SK-N-SH (cell line): ENCODE results near the gene PIK3R5. TPM values are rescaled to one million over a fixed set of nuclear protein-coding genes. Genes with fewer than 3 reads are reported as not detected.

ENCODE experiments used
- CTCF ChIA-PET: fragments of 300-600, 350-600 bp; formaldehyde crosslinking; extraction: SDS; loops from one replicate; lab custom pipeline; 2021; lab: Yijun Ruan, JAX
- POLR2A ChIA-PET: fragments of 350-600 bp; sonication (Branson Sonifier 250); formaldehyde crosslinking; extraction: SDS; loops from one replicate; lab custom pipeline; 2020; ENCODE audit warnings: antibody characterized with exemption, inconsistent platforms; lab: Yijun Ruan, JAX
- DNase-seq: peaks from one replicate; pipeline ENCODE4 v3.0.0; 2012
- H2AFZ ChIP-seq: fragments of 200-600 bp; sonication (generic); 2 replicates; pipeline ENCODE4 v1.8.1; 2016; ENCODE audit warnings: antibody characterized with exemption, mild to moderate bottlenecking, low read depth
- H3F3A ChIP-seq: fragments of 200-600 bp; sonication (generic); replicated peaks from 2 replicates; pipeline ENCODE3; 2016; ENCODE audit warnings: antibody characterized with exemption, mild to moderate bottlenecking; ENCODE audit not compliant: insufficient read depth
- H3K27ac ChIP-seq, 2 experiments: fragments of 200-500 bp in 1 of 2; fragments of 200-600 bp in 1 of 2; sonication (Bioruptor generic) in 1 of 2; sonication (generic), shearing (Covaris generic) in 1 of 2; 2 replicates each; pipeline versions ENCODE4 v1.5.1 to v1.6.1; 2014 to 2016; ENCODE audit warnings: low read depth in 2 of 2, inconsistent platforms in 1 of 2, low read length in 1 of 2, mild to moderate bottlenecking in 1 of 2, mixed read lengths in 1 of 2
- H3K27me3 ChIP-seq: fragments of 200-600 bp; sonication (generic), shearing (Covaris generic); 2 replicates; pipeline ENCODE4 v1.6.1; 2016; ENCODE audit warnings: mixed run types; ENCODE audit not compliant: insufficient read depth
- H3K36me3 ChIP-seq, 2 experiments: fragments of 200-500 bp in 1 of 2; fragments of 200-600 bp in 1 of 2; sonication (Bioruptor generic) in 1 of 2; sonication (generic) in 1 of 2; replicated peaks in 1 of 2; 2 replicates each; pipeline versions ENCODE3 to v1.5.1; 2014 to 2016; ENCODE audit warnings: low read length in 1 of 2, mild to moderate bottlenecking in 1 of 2; ENCODE audit not compliant: insufficient read depth in 2 of 2, control insufficient read depth in 1 of 2
- H3K4me1 ChIP-seq, 2 experiments: fragments of 200-500 bp in 1 of 2; fragments of 200-600 bp in 1 of 2; sonication (Bioruptor generic) in 1 of 2; sonication (generic), shearing (Covaris generic) in 1 of 2; 2 replicates each; pipeline versions ENCODE4 v1.5.1 to v1.6.1; 2014 to 2016; ENCODE audit warnings: low read depth in 1 of 2, low read length in 1 of 2, mixed run types in 1 of 2; ENCODE audit not compliant: insufficient read depth in 2 of 2, control insufficient read depth in 1 of 2
- H3K4me2 ChIP-seq: fragments of 200-600 bp; sonication (generic), shearing (Covaris generic); 2 replicates; pipeline ENCODE4 v1.6.1; 2017; ENCODE audit warnings: mixed run types
- H3K4me3 ChIP-seq, 2 experiments: fragments of 200-500 bp in 1 of 2; fragments of 200-600 bp in 1 of 2; sonication (Bioruptor generic) in 1 of 2; sonication (generic), shearing (Covaris generic) in 1 of 2; 2 replicates each; pipeline versions ENCODE4 v1.5.1 to v1.8.1; 2014 to 2016; ENCODE audit warnings: low read depth in 2 of 2, inconsistent platforms in 1 of 2, low read length in 1 of 2, mild to moderate bottlenecking in 1 of 2, mixed read lengths in 1 of 2, moderate library complexity in 1 of 2
- H3K79me2 ChIP-seq: fragments of 200-600 bp; sonication (generic); 2 replicates; pipeline ENCODE4 v1.8.1; 2017; ENCODE audit warnings: mild to moderate bottlenecking; ENCODE audit not compliant: insufficient read depth
- H3K9ac ChIP-seq: fragments of 200-600 bp; sonication (generic); 2 replicates; pipeline ENCODE4 v1.6.1; 2017; ENCODE audit warnings: mixed run types
- H3K9me2 ChIP-seq: fragments of 200-600 bp; sonication (generic); 2 replicates; pipeline ENCODE4 v1.6.1; 2017; ENCODE audit warnings: mixed run types
- H3K9me3 ChIP-seq: fragments of 200-600 bp; sonication (generic); 2 replicates; pipeline ENCODE4 v1.6.1; 2017; ENCODE audit warnings: mixed run types, mild to moderate bottlenecking, moderate library complexity
- H4K20me1 ChIP-seq: fragments of 200-600 bp; sonication (generic); 2 replicates; pipeline ENCODE4 v1.6.1; 2017; ENCODE audit warnings: mild to moderate bottlenecking, mixed run types; ENCODE audit not compliant: insufficient read depth
- CHD2 ChIP-seq: fragments of 150-350 bp; IDR thresholded peaks from 2 replicates; pipeline ENCODE4 v1.6.1; 2018; ENCODE audit warnings: low read length; ENCODE audit not compliant: partially characterized antibody
- ELF1 ChIP-seq: IDR thresholded peaks from 2 replicates; pipeline ENCODE4 v1.4.0; 2012
- EZH2phosphoT487 ChIP-seq: fragments of 200-600 bp; sonication (generic); IDR thresholded peaks from 2 replicates; pipeline ENCODE4 v1.6.1; 2017; ENCODE audit warnings: low read depth, mixed run types, mild to moderate bottlenecking, antibody characterized with exemption, moderate library complexity, borderline replicate concordance
- FOSL2 ChIP-seq: IDR thresholded peaks from 2 replicates; pipeline ENCODE4 v1.4.0; 2012; ENCODE audit warnings: low read depth, mild to moderate bottlenecking, moderate library complexity, borderline replicate concordance
- FOXJ3 ChIP-seq: sonication (generic); formaldehyde crosslinking; IDR thresholded peaks from 2 replicates; pipeline ENCODE4 v1.5.1; 2020; ENCODE audit warnings: mild to moderate bottlenecking, missing genetic modification reagents
- GATA2 ChIP-seq: sonication (generic); formaldehyde crosslinking; IDR thresholded peaks from 2 replicates; pipeline ENCODE4 v1.5.0; 2020; ENCODE audit warnings: mild to moderate bottlenecking, missing genetic modification reagents
- JUND ChIP-seq: IDR thresholded peaks from 2 replicates; pipeline ENCODE4 v1.4.0; 2012
- MAX ChIP-seq: IDR thresholded peaks from 2 replicates; pipeline ENCODE4 v1.4.0; 2012; ENCODE audit warnings: low read depth
- MXI1 ChIP-seq: IDR thresholded peaks from 2 replicates; pipeline ENCODE4 v1.6.1; 2012; ENCODE audit warnings: mild to moderate bottlenecking, low read depth, low read length, improper control_type of control experiment
- NFIC ChIP-seq: IDR thresholded peaks from 2 replicates; pipeline ENCODE4 v1.4.0; 2012; ENCODE audit warnings: borderline replicate concordance
- NRF1 ChIP-seq: IDR thresholded peaks from 2 replicates; pipeline ENCODE4 v1.6.1; 2012; ENCODE audit warnings: low read depth, mild to moderate bottlenecking, low read length
- PBX3 ChIP-seq: IDR thresholded peaks from 2 replicates; pipeline ENCODE4; 2012
- POLR2AphosphoS5 ChIP-seq: IDR thresholded peaks from 2 replicates; pipeline ENCODE4 v1.6.1; 2012; ENCODE audit warnings: low read depth, low read length
- RAD21 ChIP-seq: IDR thresholded peaks from 2 replicates; pipeline ENCODE4 v1.6.1; 2012; ENCODE audit warnings: mild to moderate bottlenecking, low read length
- REST ChIP-seq: IDR thresholded peaks from 2 replicates; pipeline ENCODE4 v1.6.1; 2012; ENCODE audit warnings: mild to moderate bottlenecking, low read depth, low read length, moderate library complexity
- SIN3A ChIP-seq: IDR thresholded peaks from 2 replicates; pipeline ENCODE4 v1.6.1; 2012; ENCODE audit warnings: low read depth, mild to moderate bottlenecking, low read length, moderate library complexity, borderline replicate concordance
- TCF12 ChIP-seq: IDR thresholded peaks from 2 replicates; pipeline ENCODE4 v1.4.0; 2012
- USF2 ChIP-seq: fragments of 150-350 bp; IDR thresholded peaks from 2 replicates; pipeline ENCODE4 v1.6.1; 2017; ENCODE audit warnings: antibody characterized with exemption, low read length, low read depth, borderline replicate concordance
- YY1 ChIP-seq: IDR thresholded peaks from 2 replicates; pipeline ENCODE4 v1.4.0; 2012; ENCODE audit warnings: low read depth, mild to moderate bottlenecking
- WGBS: methylation state at CpG from one replicate; pipeline ENCODE4 v1.1.6; 2017; ENCODE audit warnings: low lambda C conversion rate; 5-methylcytosine and 5-hydroxymethylcytosine counted together
- polyA plus RNA-seq, 3 experiments: library from polyadenylated mRNA; depleted of rRNA; stranded (reverse); fragments of >200 nt; gene quantifications; 2 replicates each; pipeline ENCODE4 v1.2.3, GENCODE V29; 2012

The PIK3R5 gene
- polyA plus RNA-seq, 1 of the 3 experiments (the other 2 are of a cell fraction) = not detected

- Histone ChIP-seq H3K9ac (no peak overlapping the region), H3K36me3 (no peaks in the 10 kb centered on the region), H3K9me2 (no peaks in the 10 kb centered on the region), H3F3A (no peaks in the 10 kb centered on the region), H3K27ac (no peak overlapping the region)
- TF ChIP-seq SIN3A = no peak
- no peak for TF ChIP-seq PBX3
- TF ChIP-seq POLR2AphosphoS5 = no peak
- no peak for TF ChIP-seq MAX
- TF ChIP-seq FOXJ3 (CRISPR knock-in tag) = no peak
- TF ChIP-seq YY1 = no peak
- TF ChIP-seq NFIC = no peak
- no peak for TF ChIP-seq GATA2
- TF ChIP-seq TCF12 = no peak
- no peak for TF ChIP-seq REST
- TF ChIP-seq EZH2phosphoT487 = no peak
- TF ChIP-seq CHD2 = no peak
- no peak for TF ChIP-seq USF2
- TF ChIP-seq FOSL2 = no peak
- TF ChIP-seq NRF1 = no peak
- no peak for TF ChIP-seq MXI1
- TF ChIP-seq RAD21 = no peak
- no peak for TF ChIP-seq ELF1
- no peak for TF ChIP-seq JUND
- TF ChIP-seq, all 33 proteins: peak for 0
- Histone ChIP-seq H3K4me2 (no peak overlapping the region), H4K20me1 (no peaks in the 10 kb centered on the region), H2AFZ (no peak overlapping the region), H3K79me2 (no peaks in the 10 kb centered on the region), H3K4me1 (no peaks in the 10 kb centered on the region), H3K27me3 (peaks cover 67% of the 10 kb centered on the region), H3K4me3 (no peak overlapping the region), H3K9me3 (no peaks in the 10 kb centered on the region)
- WGBS = 22% methylated on average over 9 of the region's 10 CpGs
- no peak for DNase-seq
- CTCF ChIA-PET = no interaction called here
- POLR2A ChIA-PET = no interaction called here
Measured at GRCh38 chr17:8830141-8830540, 135.4 kb downstream of the PIK3R5 start.
